HG03095 (cell line): ENCODE data around the gene LIMS2.

Source experiments
- ATAC-seq: cut with Tn5 transposase; IDR thresholded peaks from one replicate; pipeline ENCODE4 v1.9.1; 2021; ENCODE audit warnings: moderate library complexity; ENCODE audit not compliant: unreplicated experiment

Gene LIMS2

GRCh38 chr2:127647242-127648190, 27.8 kb downstream of the LIMS2 start:
- no peak for ATAC-seq

GRCh38 chr2:127646487-127647241, 28.7 kb downstream of the LIMS2 start:
- ATAC-seq: no peak

GRCh38 chr2:127645395-127646291, 29.7 kb downstream of the LIMS2 start, which contains the start of gene GPR17:
TSS of gene GPR17 (plus strand) at chr2:127646153. CDS start at chr2:127650736, 4,583 bp downstream.
- ATAC-seq: no peak

- ATAC-seq: no peak
Observed at GRCh38 chr2:127645026-127645394, 30.3 kb downstream of the LIMS2 start.

- ATAC-seq: no peak
Observed at GRCh38 chr2:127644066-127645025, 31.0 kb downstream of the LIMS2 start.

- no peak for ATAC-seq
Observed at GRCh38 chr2:127643439-127644065, 31.8 kb downstream of the LIMS2 start.

- ATAC-seq: no peak
Observed at GRCh38 chr2:127642706-127643438, 32.5 kb downstream of the LIMS2 start.

GRCh38 chr2:127641846-127642507, 33.4 kb downstream of the LIMS2 start:
- ATAC-seq: no peak

- no peak for ATAC-seq
Observed at GRCh38 chr2:127641133-127641532, 34.2 kb downstream of the LIMS2 start.

GRCh38 chr2:127640082-127641072, 35.0 kb downstream of the LIMS2 start:
- no peak for ATAC-seq

- no peak for ATAC-seq
Observed at GRCh38 chr2:127639111-127639474, 36.2 kb downstream of the LIMS2 start.

- no peak for ATAC-seq
Observed at GRCh38 chr2:127638361-127639110, 36.8 kb downstream of the LIMS2 start.

- ATAC-seq: no peak
Observed at GRCh38 chr2:127637725-127638252, 37.5 kb downstream of the LIMS2 start.

- ATAC-seq: no peak
Observed at GRCh38 chr2:127637236-127637630, 38.1 kb downstream of the LIMS2 start.

GRCh38 chr2:127636248-127637235, 38.8 kb downstream of the LIMS2 start:
- ATAC-seq: no peak
